ENCODE results near the gene ETV7.
"Not testable (repeated sequence)": the region's sequence is repeated elsewhere in the genome, so short reads cannot be mapped to it uniquely, and the experiment has no call there.

ETV7 gene

DNA sequence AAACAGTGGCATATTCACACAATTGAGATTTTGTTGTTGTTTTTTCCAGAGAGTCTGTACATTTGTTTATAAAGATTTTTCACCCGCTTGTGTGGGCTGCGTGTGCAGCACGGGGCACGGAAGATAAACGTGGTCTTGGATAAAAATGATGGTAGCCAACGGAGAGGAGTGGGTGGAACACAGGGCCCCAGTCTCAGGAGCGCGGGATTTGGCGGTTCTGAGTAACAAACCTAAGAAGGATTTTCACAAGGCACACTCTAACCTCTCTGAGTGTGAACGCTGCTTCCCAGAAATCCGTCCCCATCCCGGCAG, 47.2 kb downstream of the ETV7 start:
- H3K4me3 ChIP-seq (ENCODE audit: insufficient read depth, low read length, poor library complexity, severe bottlenecking), result no peak overlapping the region
- TF ChIP-seq, protein P1, sequence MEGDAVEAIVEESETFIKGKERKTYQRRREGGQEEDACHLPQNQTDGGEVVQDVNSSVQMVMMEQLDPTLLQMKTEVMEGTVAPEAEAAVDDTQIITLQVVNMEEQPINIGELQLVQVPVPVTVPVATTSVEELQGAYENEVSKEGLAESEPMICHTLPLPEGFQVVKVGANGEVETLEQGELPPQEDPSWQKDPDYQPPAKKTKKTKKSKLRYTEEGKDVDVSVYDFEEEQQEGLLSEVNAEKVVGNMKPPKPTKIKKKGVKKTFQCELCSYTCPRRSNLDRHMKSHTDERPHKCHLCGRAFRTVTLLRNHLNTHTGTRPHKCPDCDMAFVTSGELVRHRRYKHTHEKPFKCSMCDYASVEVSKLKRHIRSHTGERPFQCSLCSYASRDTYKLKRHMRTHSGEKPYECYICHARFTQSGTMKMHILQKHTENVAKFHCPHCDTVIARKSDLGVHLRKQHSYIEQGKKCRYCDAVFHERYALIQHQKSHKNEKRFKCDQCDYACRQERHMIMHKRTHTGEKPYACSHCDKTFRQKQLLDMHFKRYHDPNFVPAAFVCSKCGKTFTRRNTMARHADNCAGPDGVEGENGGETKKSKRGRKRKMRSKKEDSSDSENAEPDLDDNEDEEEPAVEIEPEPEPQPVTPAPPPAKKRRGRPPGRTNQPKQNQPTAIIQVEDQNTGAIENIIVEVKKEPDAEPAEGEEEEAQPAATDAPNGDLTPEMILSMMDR (IDR thresholded peaks at IDR 0.05; ENCODE audit: insufficient read depth, low read length, poor library complexity, severe bottlenecking), result no peak
- no peak for TF ChIP-seq EZH2phosphoT487 (conservative IDR thresholded peaks at IDR 0.05; ENCODE audit: low read length)
- no peak overlapping the region for H3K9ac ChIP-seq (ENCODE audit: low read length)
- H2AFZ ChIP-seq (ENCODE audit: low read depth, low read length, severe bottlenecking), result no peak overlapping the region
- H3K36me3 ChIP-seq (ENCODE audit: low read length), result no peaks in the 10 kb centered on the region
- H3K4me2 ChIP-seq (ENCODE audit: low read depth, low read length, poor library complexity, severe bottlenecking), result no peak overlapping the region
- no peaks in the 10 kb centered on the region for H3K9me2 ChIP-seq (replicated peaks; ENCODE audit: insufficient read depth, low read length)
- H3K9me3 ChIP-seq (ENCODE audit: insufficient read depth, low read length), result no peaks in the 10 kb centered on the region
- no peaks in the 10 kb centered on the region for H3K79me2 ChIP-seq (ENCODE audit: insufficient read depth, low read length)
- H3K27me3 ChIP-seq (ENCODE audit: low read length), result no peaks in the 10 kb centered on the region; the same call in 1 of the 2 replicates
- no peak overlapping the region for H3K27ac ChIP-seq (ENCODE audit: low read depth, low read length)
- no peaks in the 10 kb centered on the region for H4K20me1 ChIP-seq (ENCODE audit: low read depth, low read length)
- no peaks in the 10 kb centered on the region for H3F3A ChIP-seq (ENCODE audit: insufficient read depth)

DNA sequence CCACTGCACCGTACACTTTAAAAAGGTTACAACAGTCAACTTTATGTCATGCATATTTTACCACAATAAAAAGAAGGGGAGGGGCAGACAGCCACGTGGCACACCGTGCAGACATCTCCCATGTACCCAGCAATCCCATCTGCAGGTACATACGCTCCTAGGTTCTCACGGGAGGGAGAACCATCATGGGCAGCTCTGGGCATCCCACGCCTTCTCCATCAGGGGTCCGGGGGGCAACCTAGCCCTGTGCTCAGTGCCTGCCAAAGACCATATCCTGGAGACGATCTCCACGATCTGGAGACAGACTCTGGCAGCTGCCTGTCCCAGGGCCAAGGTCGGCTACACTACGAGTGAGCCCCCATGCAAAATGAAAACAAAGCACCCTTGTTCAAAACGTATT, 48.3 kb downstream of the ETV7 start:
- H2AFZ ChIP-seq (ENCODE audit: low read depth, low read length, severe bottlenecking), result no peak overlapping the region
- no peak overlapping the region for H3K9ac ChIP-seq (ENCODE audit: low read length)
- no peaks in the 10 kb centered on the region; the same call in 1 of the 2 replicates for H3K27me3 ChIP-seq (ENCODE audit: low read length)
- TF ChIP-seq, protein P1 (IDR thresholded peaks at IDR 0.05; ENCODE audit: insufficient read depth, low read length, poor library complexity, severe bottlenecking), result no peak
- no peak for TF ChIP-seq EZH2phosphoT487 (conservative IDR thresholded peaks at IDR 0.05; ENCODE audit: low read length)
- H3K27ac ChIP-seq (ENCODE audit: low read depth, low read length), result no peak overlapping the region
- no peaks in the 10 kb centered on the region for H4K20me1 ChIP-seq (ENCODE audit: low read depth, low read length)
- no peaks in the 10 kb centered on the region for H3K36me3 ChIP-seq (ENCODE audit: low read length)
- no peaks in the 10 kb centered on the region for H3F3A ChIP-seq (ENCODE audit: insufficient read depth)
- no peaks in the 10 kb centered on the region for H3K9me3 ChIP-seq (ENCODE audit: insufficient read depth, low read length)
- H3K4me3 ChIP-seq (ENCODE audit: insufficient read depth, low read length, poor library complexity, severe bottlenecking), result no peak overlapping the region
- H3K9me2 ChIP-seq (replicated peaks; ENCODE audit: insufficient read depth, low read length), result no peaks in the 10 kb centered on the region
- no peak overlapping the region for H3K4me2 ChIP-seq (ENCODE audit: low read depth, low read length, poor library complexity, severe bottlenecking)
- H3K79me2 ChIP-seq (ENCODE audit: insufficient read depth, low read length), result no peaks in the 10 kb centered on the region

DNA sequence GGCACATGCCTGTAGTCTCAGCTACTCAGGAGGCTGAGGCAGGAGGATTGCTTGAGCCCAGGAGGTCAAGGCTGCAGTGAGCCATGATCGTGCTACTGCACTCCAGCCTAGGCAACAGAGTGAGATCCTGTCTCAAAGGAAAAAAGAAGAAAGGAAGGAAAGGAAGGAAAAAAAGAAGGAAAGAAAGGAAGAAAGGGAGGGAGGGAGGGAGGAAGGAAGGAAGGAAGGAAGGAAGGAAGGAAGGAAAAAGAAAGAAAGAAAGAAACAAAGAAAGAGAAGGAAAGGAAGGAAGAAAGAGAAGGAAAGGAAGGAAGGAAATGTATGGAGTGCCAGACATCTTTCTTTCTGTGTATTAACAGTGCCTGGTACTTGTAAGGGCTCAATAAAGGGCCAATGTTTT, 49.2 kb downstream of the ETV7 start:
- H4K20me1 ChIP-seq (ENCODE audit: low read depth, low read length); H3K27me3 ChIP-seq (ENCODE audit: low read length); H2AFZ ChIP-seq (ENCODE audit: low read depth, low read length, severe bottlenecking); H3K9ac ChIP-seq (ENCODE audit: low read length); H3K4me3 ChIP-seq (ENCODE audit: insufficient read depth, low read length, poor library complexity, severe bottlenecking); H3K27ac ChIP-seq (ENCODE audit: low read depth, low read length); H3K36me3 ChIP-seq (ENCODE audit: low read length); H3K4me2 ChIP-seq (ENCODE audit: low read depth, low read length, poor library complexity, severe bottlenecking); H3K9me2 ChIP-seq (replicated peaks; ENCODE audit: insufficient read depth, low read length); H3F3A ChIP-seq (ENCODE audit: insufficient read depth); H3K79me2 ChIP-seq (ENCODE audit: insufficient read depth, low read length); H3K9me3 ChIP-seq (ENCODE audit: insufficient read depth, low read length): not testable (repeated sequence)

DNA sequence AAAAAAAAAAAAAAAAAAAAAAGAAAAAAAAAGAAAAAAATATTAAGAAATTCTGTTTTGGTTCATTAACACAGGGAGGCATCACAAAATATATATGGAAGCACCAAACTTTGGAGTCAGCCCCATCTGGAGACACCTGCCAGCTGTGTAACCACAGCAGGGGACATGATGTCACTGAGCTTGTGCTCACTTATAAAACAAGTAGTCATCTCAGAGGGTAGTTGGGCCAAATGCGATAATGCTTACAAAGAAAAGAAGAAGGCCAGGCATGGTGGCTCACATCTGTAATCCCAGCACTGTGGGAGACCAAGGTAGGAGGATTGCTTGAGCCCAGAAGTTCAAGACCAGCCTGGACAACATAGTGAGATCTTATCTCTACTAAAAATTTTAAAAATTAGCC, 49.7 kb downstream of the ETV7 start:
- TF ChIP-seq, protein P1 (IDR thresholded peaks at IDR 0.05; ENCODE audit: insufficient read depth, low read length, poor library complexity, severe bottlenecking), result no peak
- TF ChIP-seq EZH2phosphoT487 (conservative IDR thresholded peaks at IDR 0.05; ENCODE audit: low read length), result no peak
- Histone ChIP-seq H3K27ac (ENCODE audit: low read depth, low read length) (no peak overlapping the region), H3K9ac (ENCODE audit: low read length) (no peak overlapping the region), H3K4me3 (ENCODE audit: insufficient read depth, low read length, poor library complexity, severe bottlenecking) (no peak overlapping the region), H4K20me1 (ENCODE audit: low read depth, low read length) (no peaks in the 10 kb centered on the region), H3F3A (ENCODE audit: insufficient read depth) (no peaks in the 10 kb centered on the region), H3K4me2 (ENCODE audit: low read depth, low read length, poor library complexity, severe bottlenecking) (no peak overlapping the region), H3K9me2 (replicated peaks; ENCODE audit: insufficient read depth, low read length) (no peaks in the 10 kb centered on the region), H3K36me3 (ENCODE audit: low read length) (no peaks in the 10 kb centered on the region), H3K79me2 (ENCODE audit: insufficient read depth, low read length) (no peaks in the 10 kb centered on the region), H2AFZ (ENCODE audit: low read depth, low read length, severe bottlenecking) (no peak overlapping the region), H3K9me3 (ENCODE audit: insufficient read depth, low read length) (no peaks in the 10 kb centered on the region), H3K27me3 (ENCODE audit: low read length) (no peaks in the 10 kb centered on the region; the same call in 1 of the 2 replicates)

Data from SU-DHL-6 (cell line).